ENCODE data around the gene PNKD. TPM values are rescaled to one million over a fixed set of nuclear protein-coding genes. Genes with fewer than 3 reads are reported as not detected.

The PNKD gene
- total RNA-seq, 1 experiment from 2014 or later: 40.8 TPM

GRCh38 chr2:218332920-218333645 is 62.8 kb downstream of the PNKD start:
- Histone ChIP-seq H3K9me3 (no peaks in the 10 kb centered on the region), H3K36me3 (no peaks in the 10 kb centered on the region), H3K27me3 (no peaks in the 10 kb centered on the region), H3K4me3 (no peak overlapping the region)
- DNase-seq: no peak

DNA sequence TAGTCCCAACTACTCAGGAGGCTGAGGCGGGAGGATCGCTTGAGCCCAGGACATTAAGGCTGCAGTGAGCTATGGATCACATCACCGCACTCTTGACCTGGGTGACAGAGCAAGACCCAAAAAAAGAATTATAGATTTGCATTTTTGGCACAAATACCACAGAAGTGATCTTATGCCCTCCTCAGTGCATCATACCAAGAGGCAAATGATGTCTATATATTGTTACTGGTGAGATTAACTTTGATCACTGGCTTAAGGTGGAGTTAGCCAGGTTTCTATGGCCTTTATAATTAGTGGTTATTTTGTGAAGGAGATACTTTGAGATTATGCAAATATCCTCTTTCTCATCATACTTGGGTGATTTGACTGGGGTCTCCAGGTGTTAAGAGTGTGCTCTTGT is 64.2 kb downstream of the PNKD start:
- H3K9me3 ChIP-seq: no peaks in the 10 kb centered on the region
- H3K36me3 ChIP-seq: no peaks in the 10 kb centered on the region
- no peak for DNase-seq
- no peaks in the 10 kb centered on the region for H3K27me3 ChIP-seq
- no peak overlapping the region for H3K4me3 ChIP-seq

- no peak for DNase-seq
- Histone ChIP-seq H3K27me3 (no peaks in the 10 kb centered on the region), H3K9me3 (no peaks in the 10 kb centered on the region), H3K4me3 (no peak overlapping the region), H3K36me3 (no peaks in the 10 kb centered on the region)
Measured at GRCh38 chr2:218340656-218341055, 70.3 kb downstream of the PNKD start.

DNA sequence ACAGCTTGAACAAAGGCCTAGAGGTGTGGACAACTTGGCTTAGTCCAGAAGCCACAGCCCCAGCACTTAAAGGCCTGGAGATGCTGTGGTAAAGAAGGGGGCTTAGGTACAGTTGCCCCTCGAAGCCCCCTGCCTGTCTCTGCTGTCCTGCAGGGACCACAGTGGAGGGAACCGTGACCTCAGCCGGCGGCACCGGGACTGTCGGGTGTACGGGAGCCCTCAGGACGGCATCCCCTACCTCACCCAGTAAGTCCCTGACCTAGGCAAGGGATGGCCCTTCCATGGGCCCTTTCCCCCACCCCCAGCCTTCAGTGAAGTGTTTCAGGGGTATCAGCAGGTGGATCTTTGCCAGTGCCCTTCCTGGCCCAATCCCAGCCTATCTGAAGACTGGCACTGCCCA is 71.1 kb downstream of the PNKD start:
- no peak overlapping the region for H3K4me3 ChIP-seq
- no peaks in the 10 kb centered on the region for H3K27me3 ChIP-seq
- DNase-seq: no peak
- H3K9me3 ChIP-seq: no peaks in the 10 kb centered on the region
- H3K36me3 ChIP-seq: no peaks in the 10 kb centered on the region

DNA sequence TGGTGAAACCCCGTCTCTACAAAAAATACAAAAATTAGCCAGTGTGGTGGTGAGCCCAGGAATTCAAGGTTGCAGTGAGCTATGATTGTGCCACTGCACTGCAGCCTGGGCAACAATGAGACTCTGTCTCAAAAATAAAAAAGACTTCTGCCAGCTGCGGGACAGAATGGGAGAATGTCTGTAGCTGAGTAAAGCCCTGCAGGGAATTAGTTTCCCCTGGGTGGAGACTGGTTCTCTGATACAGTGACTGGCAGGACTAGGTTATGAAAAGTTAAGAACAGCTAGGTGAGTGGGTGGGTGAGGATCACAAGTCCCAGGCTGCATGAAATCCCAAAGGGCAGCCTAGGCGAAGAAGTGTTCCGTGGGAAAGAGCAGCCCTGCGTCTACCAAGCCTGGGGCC is 72.5 kb downstream of the PNKD start:
- no peaks in the 10 kb centered on the region for H3K27me3 ChIP-seq
- DNase-seq: no peak
- H3K36me3 ChIP-seq: no peaks in the 10 kb centered on the region

DNA sequence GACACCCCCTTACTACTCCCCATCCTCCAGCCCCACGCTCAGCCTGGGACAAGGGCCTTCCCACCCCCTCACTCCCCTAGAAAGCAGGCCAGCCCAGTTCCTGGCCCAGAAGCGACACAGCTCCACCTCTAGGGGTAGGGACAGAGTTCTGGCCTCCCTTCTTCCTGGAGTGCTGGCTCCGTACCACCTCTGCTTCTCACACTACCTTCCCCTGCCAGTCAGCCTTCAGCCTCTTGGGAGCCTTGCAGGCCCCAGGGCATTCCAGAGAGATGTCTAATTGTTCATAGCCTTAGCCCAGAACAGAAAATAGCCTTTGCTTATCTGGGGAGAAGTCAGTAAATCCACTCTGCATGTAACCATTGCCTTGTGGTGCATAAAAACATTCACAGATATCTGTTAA is 73.3 kb downstream of the PNKD start:
- peak; percentile 77 for DNase-seq
- Histone ChIP-seq H3K36me3 (no peaks in the 10 kb centered on the region), H3K4me3 (no peak overlapping the region), H3K9me3 (no peaks in the 10 kb centered on the region), H3K27me3 (no peaks in the 10 kb centered on the region)

More for the DNA sequence above, 72.5 kb downstream of the PNKD start:
- no peak overlapping the region for H3K4me3 ChIP-seq
- H3K9me3 ChIP-seq: no peaks in the 10 kb centered on the region

GRCh38 chr2:218344090-218344754 is 73.9 kb downstream of the PNKD start:
- H3K36me3 ChIP-seq: no peaks in the 10 kb centered on the region
- no peaks in the 10 kb centered on the region for H3K27me3 ChIP-seq
- DNase-seq: no peak
- no peak overlapping the region for H3K4me3 ChIP-seq
- H3K9me3 ChIP-seq: no peaks in the 10 kb centered on the region

GRCh38 chr2:218344755-218345417 is 74.6 kb downstream of the PNKD start:
- Histone ChIP-seq H3K36me3 (no peaks in the 10 kb centered on the region), H3K4me3 (no peak overlapping the region), H3K9me3 (no peaks in the 10 kb centered on the region), H3K27me3 (no peaks in the 10 kb centered on the region)
- DNase-seq: no peak

DNA sequence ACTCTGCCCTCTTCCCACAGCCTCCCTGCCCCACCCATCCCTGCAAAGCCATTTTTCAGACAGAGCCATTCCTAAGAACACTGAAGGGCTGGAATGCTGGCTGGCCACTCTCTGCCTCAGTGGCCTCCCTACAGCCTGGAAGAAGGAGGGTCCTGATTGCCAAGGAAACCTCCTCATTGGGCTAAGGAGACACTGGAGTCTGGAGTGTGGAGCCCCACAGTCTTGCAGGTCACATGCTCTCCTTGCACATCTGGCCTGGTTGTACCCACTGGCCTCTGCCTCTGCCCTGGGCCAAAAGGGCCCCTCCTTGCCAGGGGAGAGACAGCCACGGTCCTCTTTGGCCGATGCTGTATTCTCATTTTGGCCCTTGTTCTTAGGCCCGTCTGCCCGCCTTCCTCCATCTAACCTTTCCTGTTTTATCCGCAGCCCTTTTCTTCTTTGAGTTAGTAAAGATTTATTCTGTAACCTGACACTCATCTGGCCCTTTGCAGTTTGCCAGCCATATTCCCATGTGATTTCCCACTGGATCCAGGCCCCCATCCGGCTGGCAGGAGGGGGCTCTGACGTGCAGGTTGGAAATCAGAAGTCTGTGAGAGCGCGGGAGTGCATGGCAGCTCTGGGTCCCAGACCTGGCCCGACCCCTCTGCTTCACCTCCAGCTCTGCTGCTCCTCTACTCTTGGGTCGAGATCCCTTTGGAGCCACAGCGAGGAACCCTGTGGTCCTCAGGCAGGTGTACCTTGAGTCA is 75.3 kb downstream of the PNKD start:
- H3K27me3 ChIP-seq: no peaks in the 10 kb centered on the region
- DNase-seq: no peak
- H3K4me3 ChIP-seq: no peak overlapping the region
- H3K36me3 ChIP-seq: no peaks in the 10 kb centered on the region
- H3K9me3 ChIP-seq: no peaks in the 10 kb centered on the region

GRCh38 chr2:218347172-218347571 is 76.9 kb downstream of the PNKD start:
- Histone ChIP-seq H3K4me3 (no peak overlapping the region), H3K36me3 (no peaks in the 10 kb centered on the region), H3K9me3 (peaks cover 5% of the 10 kb centered on the region), H3K27me3 (no peaks in the 10 kb centered on the region)
- no peak for DNase-seq

DNA sequence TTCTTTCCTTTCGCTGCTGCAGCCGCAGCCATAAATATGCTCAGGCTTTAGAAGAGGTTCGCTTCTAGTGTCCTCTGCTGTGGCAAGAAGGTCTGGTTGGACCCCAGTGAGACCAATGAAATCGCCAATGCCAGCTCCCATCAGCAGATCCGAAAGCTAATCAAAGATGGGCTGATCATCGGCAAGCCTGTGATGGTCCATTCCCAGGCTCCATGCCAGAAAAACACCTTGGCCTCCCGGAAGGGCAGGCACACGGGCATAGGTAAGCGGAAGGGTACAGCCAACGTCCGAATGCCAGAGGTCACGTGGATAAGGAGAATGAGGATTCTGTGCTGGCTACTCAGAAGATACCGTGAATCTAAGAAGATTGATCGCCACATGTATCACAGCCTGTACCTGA is 83.7 kb downstream of the PNKD start:
- Histone ChIP-seq H3K9me3 (peaks cover 5% of the 10 kb centered on the region), H3K36me3 (no peaks in the 10 kb centered on the region), H3K27me3 (no peaks in the 10 kb centered on the region), H3K4me3 (no peak overlapping the region)
- DNase-seq: no peak

- no peaks in the 10 kb centered on the region for H3K36me3 ChIP-seq
- peaks cover 5% of the 10 kb centered on the region for H3K9me3 ChIP-seq
- H3K27me3 ChIP-seq: no peaks in the 10 kb centered on the region
- H3K4me3 ChIP-seq: no peak overlapping the region
- no peak for DNase-seq
Measured at GRCh38 chr2:218354850-218355443, 84.6 kb downstream of the PNKD start.

GRCh38 chr2:218357236-218358177 is 87.2 kb downstream of the PNKD start:
- Histone ChIP-seq H3K4me3 (no peak overlapping the region), H3K9me3 (no peaks in the 10 kb centered on the region; the same call in 1 of the 2 replicates), H3K36me3 (no peaks in the 10 kb centered on the region), H3K27me3 (no peaks in the 10 kb centered on the region)
- no peak for DNase-seq

DNA sequence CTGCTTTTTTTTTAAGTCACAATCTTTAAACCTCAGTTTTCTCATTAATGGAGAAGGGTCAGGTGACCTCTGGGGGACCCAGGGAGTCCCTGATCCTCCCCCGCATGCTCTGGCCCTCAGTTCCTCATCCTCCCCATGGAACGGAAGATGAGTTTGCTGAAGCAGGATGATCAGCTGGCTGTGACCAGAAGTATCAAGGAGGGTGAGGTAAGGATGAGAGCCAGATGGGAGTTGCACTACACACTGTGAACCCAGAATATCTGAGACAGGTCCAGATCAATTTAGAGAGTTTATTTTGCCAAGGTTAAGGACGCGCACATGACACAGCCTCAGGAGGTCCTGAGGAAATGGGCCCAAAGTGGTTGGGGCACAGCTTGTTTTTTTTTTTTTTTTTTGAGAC is 90.1 kb downstream of the PNKD start:
- H3K9me3 ChIP-seq: no peaks in the 10 kb centered on the region
- H3K36me3 ChIP-seq: no peaks in the 10 kb centered on the region
- no peak for DNase-seq
- no peak overlapping the region for H3K4me3 ChIP-seq
- no peaks in the 10 kb centered on the region for H3K27me3 ChIP-seq

- Histone ChIP-seq H3K36me3 (no peaks in the 10 kb centered on the region), H3K9me3 (no peaks in the 10 kb centered on the region), H3K27me3 (no peaks in the 10 kb centered on the region), H3K4me3 (no peak overlapping the region)
- no peak for DNase-seq
Measured at GRCh38 chr2:218362606-218363005, 92.3 kb downstream of the PNKD start.

GRCh38 chr2:218363736-218364135 is 93.4 kb downstream of the PNKD start:
- no peaks in the 10 kb centered on the region for H3K9me3 ChIP-seq
- no peak overlapping the region for H3K4me3 ChIP-seq
- H3K27me3 ChIP-seq: no peaks in the 10 kb centered on the region
- H3K36me3 ChIP-seq: no peaks in the 10 kb centered on the region
- no peak for DNase-seq
